Heart left ventricle (tissue), 16 donors: ENCODE measurements around the gene DCAF12L2. TPM values are rescaled to one million over a fixed set of nuclear protein-coding genes. Genes with fewer than 3 reads are reported as not detected.

ENCODE experiments used
- ATAC-seq, 4 donors: fragments of 200-7000 bp; cut with Tn5 transposase; one replicate each; pipeline ENCODE4 v1.9.1; 2020 to 2022; ENCODE audit warnings: moderate library complexity in 4 of 4, mild to moderate bottlenecking in 3 of 4, moderate number of reproducible peaks in 1 of 4
- DNase-seq, 5 donors: peaks; one replicate each; pipeline ENCODE4 v3.0.0-alpha.2; 2020
- H3K27ac ChIP-seq, 12 donors: fragments of 200-600 bp; sonication (generic) in 4 of 12; one replicate each; pipeline versions ENCODE4 v1.5.0 to v1.8.0; 2016 to 2022; ENCODE audit warnings: mild to moderate bottlenecking in 2 of 12
- H3K27me3 ChIP-seq, 9 donors: fragments of 200-600 bp; sonication (generic) in 2 of 9; one replicate each; pipeline versions ENCODE4 v1.5.1 to v1.8.0; 2016 to 2022; ENCODE audit warnings: mild to moderate bottlenecking in 3 of 9
- H3K36me3 ChIP-seq, 9 donors: fragments of 200-600 bp; sonication (generic) in 2 of 9; one replicate each; pipeline versions ENCODE4 v1.5.0 to v1.8.0; 2018 to 2022; ENCODE audit warnings: mild to moderate bottlenecking in 2 of 9
- H3K4me1 ChIP-seq, 12 donors: fragments of 200-600 bp; sonication (generic) in 4 of 12; one replicate each; pipeline versions ENCODE4 v1.5.0 to v1.8.0; 2016 to 2022; ENCODE audit warnings: mild to moderate bottlenecking in 3 of 12
- H3K4me3 ChIP-seq, 12 donors: fragments of 200-600 bp; sonication (generic) in 4 of 12; one replicate each; pipeline versions ENCODE4 v1.5.0 to v1.8.0; 2017 to 2022; ENCODE audit warnings: mild to moderate bottlenecking in 9 of 12, moderate library complexity in 4 of 12
- H3K9me3 ChIP-seq, 12 donors: fragments of 200-600 bp; sonication (generic) in 4 of 12; one replicate each; pipeline versions ENCODE4 v1.5.0 to v1.8.0; 2016 to 2022; ENCODE audit warnings: mild to moderate bottlenecking in 1 of 12
- CTCF ChIP-seq, 12 donors: fragments of 200-600 bp; sonication (generic) in 4 of 12; IDR thresholded peaks; one replicate each; pipeline versions ENCODE4 v1.5.0 to v1.8.0; 2018 to 2022; ENCODE audit warnings: antibody characterized with exemption in 12 of 12, mild to moderate bottlenecking in 5 of 12
- POLR2A ChIP-seq, 2 donors: fragments of 450-650 bp; IDR thresholded peaks; one replicate each; pipeline ENCODE4 v1.6.1; 2017; ENCODE audit warnings: antibody characterized with exemption in 2 of 2, mild to moderate bottlenecking in 2 of 2, moderate library complexity in 2 of 2
- WGBS, 4 donors: extraction: QIAGEN DNeasy Blood & Tissue Kit in 2 of 4; methylation state at CpG; one replicate each; pipeline versions ENCODE4 v1.1.5 to v1.1.7; 2013 to 2018; 5-methylcytosine and 5-hydroxymethylcytosine counted together
- intact Hi-C, 10 donors: fragments of 100-400 bp; cut with DNase I; formaldehyde crosslinking; loops; one replicate each; pipeline versions ENCODE4 v1.11.1 to v1.14.2; 2022
- polyA plus RNA-seq, 2 donors: library from polyadenylated mRNA; stranded (reverse); fragments of 200-250 nt; gene quantifications; one replicate each; pipeline ENCODE4 v1.2.3, GENCODE V29; 2013
- total RNA-seq, 9 donors: library from RNA; depleted of rRNA in 2 of 9; stranded (reverse); fragments of >200 nt in 2 of 9; fragmentation: NEBNext Ultra II Directional in 3 of 9; extraction: Animal tissue kit (Norgen Biotek cat#: 25700) in 3 of 9; gene quantifications; one replicate each; pipeline versions ENCODE4 v1.1.0 to v1.2.4, GENCODE V29; 2016 to 2023
- donor health status: ischemic (EF 13 %, LVEDD 7.1; RV severe dilation, severe dysfunction).
- donor health status: healthy with polysubstance abuse.
- donor health status: DM: no; HTN: yes; CAD: no.
- donor health status: DM: no; HTN: no; CAD: no.
- donor health status: ischemic (EF 25% LVEDD 6.9; RV normal size, moderate dysfunction).
- donor health status: ischemic (EF 25% LVEDD 5.7; RV mildly dilated, moderate dysfunction).
- donor health status: healthy.
- donor health status: DM: yes; HTN: yes; CAD: no.
- donor health status: ischemic (EF 35%, LVEDD 5.7; RV mildly dilated, moderate dysfunction).
- donor health status: nonischemic (EF 11% LVEDD 7.7; RV severe dilation, severe dysfunction).
- donor health status: DM: yes; HTN: yes; CAD: no.
- donor health status: PGD.
- donor health status: ischemic (EF 29% LVEDD 5.4; RV normal size, mild dysfunction).
- donor health status: nonischemic (EF 23%, LVEDD 6.1; RV moderate dilation, normal function).

Gene DCAF12L2
- total and polyA plus RNA-seq, 11 donors, result 0.04 to 0.16 (median 0.09) TPM; not detected in 7

- DNase-seq, result no peak
- no peak for ATAC-seq
- intact Hi-C loops, result loop anchor here in 1 of 10 donors (10.0 kb wide), 1 partner anchor 187 kb away; no protein-coding TSS in a partner anchor
- no peaks in the 10 kb centered on the region for H3K36me3 ChIP-seq
- no peak for TF ChIP-seq POLR2A (IDR thresholded peaks at IDR 0.05)
- H3K9me3 ChIP-seq, result peaks cover 0 to 7% (median 0%) of the 10 kb centered on the region in 12 donors
- no peak overlapping the region for H3K4me3 ChIP-seq
- no peaks in the 10 kb centered on the region for H3K27me3 ChIP-seq
- 60 to 100% (median 76%) methylated on average over 1 of the region's 1 CpG for WGBS, 4 donors
- no peak overlapping the region for H3K27ac ChIP-seq
- H3K4me1 ChIP-seq, result no peaks in the 10 kb centered on the region
Observed at GRCh38 chrX:126137899-126138298, 28.2 kb downstream of the DCAF12L2 start.

GRCh38 chrX:126124721-126125120 lies 41.4 kb downstream of the DCAF12L2 start:
- no peaks in the 10 kb centered on the region for H3K36me3 ChIP-seq
- no peak overlapping the region for H3K27ac ChIP-seq
- no peak overlapping the region for H3K4me3 ChIP-seq
- H3K27me3 ChIP-seq, result no peaks in the 10 kb centered on the region
- DNase-seq (no peak), ATAC-seq (no peak)
- intact Hi-C loops, result loop anchor here in 1 of 10 donors (10.0 kb wide), 1 partner anchor 60 kb away; no protein-coding TSS in a partner anchor
- TF ChIP-seq CTCF (IDR thresholded peaks at IDR 0.05) (no peak), POLR2A (IDR thresholded peaks at IDR 0.05) (no peak)
- 19 to 34% (median 23%) methylated on average over 2 of the region's 2 CpGs for WGBS, 4 donors
- no peaks in the 10 kb centered on the region for H3K4me1 ChIP-seq
- no peaks in the 10 kb centered on the region for H3K9me3 ChIP-seq
